T-helper 2 cell treated with Interferon-gamma antibody and Interleukin-4, amounts not matched to agents 5 μg/mL and 100 μg/mL, for 36 hours (primary cell): ENCODE data around the gene STX17.

Experiments
- DNase-seq: peaks from one replicate; pipeline ENCODE4 v3.0.0; 2021; ENCODE audit warnings: low spot score
- H3K27ac Mint-ChIP-seq: one replicate; pipeline ENCODE4 v1.8.0; 2021; ENCODE audit warnings: mild to moderate bottlenecking, mixed read lengths
- H3K27me3 Mint-ChIP-seq: one replicate; pipeline ENCODE4 v1.8.0; 2021; ENCODE audit warnings: low read depth, mixed read lengths
- H3K36me3 Mint-ChIP-seq: one replicate; pipeline ENCODE4 v1.8.0; 2021; ENCODE audit warnings: low read depth, mixed read lengths
- H3K4me1 Mint-ChIP-seq: one replicate; pipeline ENCODE4 v1.8.0; 2021; ENCODE audit warnings: low read depth, mixed read lengths
- H3K4me3 Mint-ChIP-seq: one replicate; pipeline ENCODE4 v1.8.0; 2022; ENCODE audit warnings: mild to moderate bottlenecking, moderate library complexity, mixed read lengths
- H3K9me3 Mint-ChIP-seq: one replicate; pipeline ENCODE4 v1.8.0; 2021; ENCODE audit warnings: mixed read lengths

STX17 gene

GRCh38 chr9:100011062-100011681, 104.7 kb downstream of the STX17 start:
- DNase-seq, result no peak
- H3K4me3 Mint-ChIP-seq, result no peak overlapping the region
- H3K4me1 Mint-ChIP-seq, result no peaks in the 10 kb centered on the region
- H3K9me3 Mint-ChIP-seq, result peaks cover 8% of the 10 kb centered on the region
- peaks cover 32% of the 10 kb centered on the region for H3K36me3 Mint-ChIP-seq
- H3K27me3 Mint-ChIP-seq, result no peaks in the 10 kb centered on the region
- no peak overlapping the region for H3K27ac Mint-ChIP-seq

GRCh38 chr9:100012279-100012678, 105.8 kb downstream of the STX17 start:
- Mint-ChIP-seq H3K9me3 (peaks cover 8% of the 10 kb centered on the region), H3K27ac (no peak overlapping the region), H3K36me3 (peaks cover 31% of the 10 kb centered on the region), H3K27me3 (no peaks in the 10 kb centered on the region), H3K4me1 (no peaks in the 10 kb centered on the region), H3K4me3 (no peak overlapping the region)
- DNase-seq, result no peak

- H3K9me3 Mint-ChIP-seq, result peaks cover 8% of the 10 kb centered on the region
- H3K27me3 Mint-ChIP-seq, result no peaks in the 10 kb centered on the region
- no peak overlapping the region for H3K4me3 Mint-ChIP-seq
- DNase-seq, result no peak
- no peak overlapping the region for H3K27ac Mint-ChIP-seq
- H3K4me1 Mint-ChIP-seq, result no peaks in the 10 kb centered on the region
- peaks cover 31% of the 10 kb centered on the region for H3K36me3 Mint-ChIP-seq
Measured at GRCh38 chr9:100013573-100013972, 107.1 kb downstream of the STX17 start.

GRCh38 chr9:100014846-100015245, 108.4 kb downstream of the STX17 start:
- DNase-seq, result no peak
- Mint-ChIP-seq H3K27me3 (no peaks in the 10 kb centered on the region), H3K36me3 (peaks cover 33% of the 10 kb centered on the region)

GRCh38 chr9:100019541-100019940, 113.1 kb downstream of the STX17 start:
- Mint-ChIP-seq H3K27ac (no peak overlapping the region), H3K9me3 (no peaks in the 10 kb centered on the region), H3K4me3 (no peak overlapping the region), H3K4me1 (peaks cover 7% of the 10 kb centered on the region), H3K27me3 (no peaks in the 10 kb centered on the region), H3K36me3 (peaks cover 21% of the 10 kb centered on the region)
- no peak for DNase-seq

More at GRCh38 chr9:100014846-100015245, 108.4 kb downstream of the STX17 start:
- Mint-ChIP-seq H3K4me1 (peaks cover 2% of the 10 kb centered on the region), H3K9me3 (peaks cover 8% of the 10 kb centered on the region), H3K4me3 (no peak overlapping the region), H3K27ac (no peak overlapping the region)
